ENCODE results near the gene RNASEH2B. TPM values are rescaled to one million over a fixed set of nuclear protein-coding genes. Genes with fewer than 3 reads are reported as not detected.

RNASEH2B gene
- polyA plus RNA-seq, 1 donor from 2014 or later, result 25.2 TPM

- H3K79me2 ChIP-seq (replicated peaks; ENCODE audit: insufficient read depth, low read length), result no peaks in the 10 kb centered on the region
- H4K20me1 ChIP-seq (ENCODE audit: insufficient read depth), result no peaks in the 10 kb centered on the region
- no peak overlapping the region for H3K4me2 ChIP-seq (ENCODE audit: low read length)
- H3K4me3 ChIP-seq (ENCODE audit: low read length), result no peak overlapping the region
- H3K27ac ChIP-seq (ENCODE audit: low read length), result no peak overlapping the region
- H2AFZ ChIP-seq (ENCODE audit: low read depth, low read length), result no peak overlapping the region
- TF ChIP-seq RAD21 (conservative IDR thresholded peaks at IDR 0.05) (no peak), EP300 (conservative IDR thresholded peaks at IDR 0.05; ENCODE audit: poor library complexity, severe bottlenecking) (no peak), MXI1 (conservative IDR thresholded peaks at IDR 0.05; ENCODE audit: poor library complexity, severe bottlenecking) (no peak), SMC3 (conservative IDR thresholded peaks at IDR 0.05; ENCODE audit: poor library complexity) (no peak), TAF1 (IDR thresholded peaks at IDR 0.05; ENCODE audit: low read depth) (no peak), EZH2 (IDR thresholded peaks at IDR 0.05; ENCODE audit: borderline replicate concordance, insufficient read depth, low read length, poor library complexity, severe bottlenecking) (no peak), CTCF (IDR thresholded peaks at IDR 0.05; ENCODE audit: poor library complexity, severe bottlenecking) (no peak), POLR2AphosphoS5 (IDR thresholded peaks at IDR 0.05) (no peak)
- TF ChIP-seq, protein P1, sequence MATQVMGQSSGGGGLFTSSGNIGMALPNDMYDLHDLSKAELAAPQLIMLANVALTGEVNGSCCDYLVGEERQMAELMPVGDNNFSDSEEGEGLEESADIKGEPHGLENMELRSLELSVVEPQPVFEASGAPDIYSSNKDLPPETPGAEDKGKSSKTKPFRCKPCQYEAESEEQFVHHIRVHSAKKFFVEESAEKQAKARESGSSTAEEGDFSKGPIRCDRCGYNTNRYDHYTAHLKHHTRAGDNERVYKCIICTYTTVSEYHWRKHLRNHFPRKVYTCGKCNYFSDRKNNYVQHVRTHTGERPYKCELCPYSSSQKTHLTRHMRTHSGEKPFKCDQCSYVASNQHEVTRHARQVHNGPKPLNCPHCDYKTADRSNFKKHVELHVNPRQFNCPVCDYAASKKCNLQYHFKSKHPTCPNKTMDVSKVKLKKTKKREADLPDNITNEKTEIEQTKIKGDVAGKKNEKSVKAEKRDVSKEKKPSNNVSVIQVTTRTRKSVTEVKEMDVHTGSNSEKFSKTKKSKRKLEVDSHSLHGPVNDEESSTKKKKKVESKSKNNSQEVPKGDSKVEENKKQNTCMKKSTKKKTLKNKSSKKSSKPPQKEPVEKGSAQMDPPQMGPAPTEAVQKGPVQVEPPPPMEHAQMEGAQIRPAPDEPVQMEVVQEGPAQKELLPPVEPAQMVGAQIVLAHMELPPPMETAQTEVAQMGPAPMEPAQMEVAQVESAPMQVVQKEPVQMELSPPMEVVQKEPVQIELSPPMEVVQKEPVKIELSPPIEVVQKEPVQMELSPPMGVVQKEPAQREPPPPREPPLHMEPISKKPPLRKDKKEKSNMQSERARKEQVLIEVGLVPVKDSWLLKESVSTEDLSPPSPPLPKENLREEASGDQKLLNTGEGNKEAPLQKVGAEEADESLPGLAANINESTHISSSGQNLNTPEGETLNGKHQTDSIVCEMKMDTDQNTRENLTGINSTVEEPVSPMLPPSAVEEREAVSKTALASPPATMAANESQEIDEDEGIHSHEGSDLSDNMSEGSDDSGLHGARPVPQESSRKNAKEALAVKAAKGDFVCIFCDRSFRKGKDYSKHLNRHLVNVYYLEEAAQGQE (IDR thresholded peaks at IDR 0.05; ENCODE audit: borderline replicate concordance), result no peak
- no peak overlapping the region for H3K9ac ChIP-seq (ENCODE audit: low read length)
- H3K27me3 ChIP-seq (ENCODE audit: insufficient read depth, low read depth, low read length), result no peaks in the 10 kb centered on the region
- no peaks in the 10 kb centered on the region for H3K9me2 ChIP-seq (ENCODE audit: insufficient read depth, low read length)
- no peaks in the 10 kb centered on the region for H3K36me3 ChIP-seq (ENCODE audit: insufficient read depth, low read length)
- no peaks in the 10 kb centered on the region for H3F3A ChIP-seq (ENCODE audit: insufficient read depth, low read length, poor library complexity, severe bottlenecking)
- no peaks in the 10 kb centered on the region for H3K9me3 ChIP-seq (ENCODE audit: low read length)
These were observed 96.0 kb downstream of the RNASEH2B start for GRCh38 chr13:51005566-51005965.

Other genes with a start within 250 kb of the RNASEH2B start
- 0.26 and 0.76 TPM in 2 replicates for gene DLEU7, start 66.1 kb upstream of the RNASEH2B start, polyA plus RNA-seq
- gene C13orf42, start 201.5 kb downstream of the RNASEH2B start, polyA plus RNA-seq, result not detected in 2 replicates

Measured in neural cell (in vitro differentiated cells).